Activated CD8-positive, alpha-beta memory T cell treated with anti-CD3 and anti-CD28 coated beads, Interleukin-2, amount 50 U/mL, for 1 hour (primary cell): ENCODE measurements around the gene ITPA.

Source experiments
- DNase-seq: peaks from one replicate; pipeline ENCODE4 v3.0.0-alpha.2; 2020; ENCODE audit errors: extremely low read depth

The ITPA gene

DNA sequence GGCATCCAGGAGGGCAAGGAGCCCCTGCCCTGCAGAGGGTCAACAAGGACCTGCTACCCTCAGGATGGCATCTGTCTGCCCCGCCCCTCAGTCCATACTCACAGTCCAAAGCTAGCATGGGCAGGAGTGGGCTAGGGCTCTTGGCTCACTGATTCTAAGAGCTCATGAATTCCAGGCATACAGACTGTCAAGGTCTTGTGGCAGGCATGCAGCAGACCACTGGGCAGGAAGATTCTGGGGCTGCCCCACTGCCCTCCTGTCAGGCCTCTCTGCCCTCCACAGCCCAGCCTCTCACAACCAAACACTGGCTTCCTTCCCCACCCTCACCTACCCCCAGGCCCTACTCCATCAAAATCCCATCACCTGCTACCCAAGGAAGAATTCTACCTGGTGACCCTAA is 35.3 kb downstream of the ITPA start:
- no peak for DNase-seq

- no peak for DNase-seq
Observed at GRCh38 chr20:3245156-3245555, 35.9 kb downstream of the ITPA start.

GRCh38 chr20:3245711-3246110 is 36.4 kb downstream of the ITPA start:
- DNase-seq = no peak

- no peak for DNase-seq
Observed at GRCh38 chr20:3246682-3247081, 37.4 kb downstream of the ITPA start.

DNA sequence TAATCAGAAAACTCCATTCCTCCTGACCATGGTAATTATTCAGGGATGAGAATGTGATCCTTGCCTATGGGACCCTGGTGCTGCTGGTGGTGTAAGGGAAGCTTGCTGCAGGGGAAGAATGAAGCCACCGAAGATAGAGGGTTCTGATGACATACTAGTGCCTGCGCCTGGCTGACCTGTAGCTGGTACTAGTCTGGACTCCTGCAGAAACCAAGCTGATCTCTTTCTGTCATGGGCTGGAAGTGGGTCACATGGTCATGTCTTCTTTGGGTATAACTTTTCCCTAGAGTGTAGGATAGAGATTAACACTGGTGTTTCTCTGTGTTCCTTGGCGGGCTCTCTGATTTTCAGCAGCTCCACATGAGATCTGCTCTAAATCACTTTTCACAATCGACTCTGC is 38.3 kb downstream of the ITPA start:
- no peak for DNase-seq

DNA sequence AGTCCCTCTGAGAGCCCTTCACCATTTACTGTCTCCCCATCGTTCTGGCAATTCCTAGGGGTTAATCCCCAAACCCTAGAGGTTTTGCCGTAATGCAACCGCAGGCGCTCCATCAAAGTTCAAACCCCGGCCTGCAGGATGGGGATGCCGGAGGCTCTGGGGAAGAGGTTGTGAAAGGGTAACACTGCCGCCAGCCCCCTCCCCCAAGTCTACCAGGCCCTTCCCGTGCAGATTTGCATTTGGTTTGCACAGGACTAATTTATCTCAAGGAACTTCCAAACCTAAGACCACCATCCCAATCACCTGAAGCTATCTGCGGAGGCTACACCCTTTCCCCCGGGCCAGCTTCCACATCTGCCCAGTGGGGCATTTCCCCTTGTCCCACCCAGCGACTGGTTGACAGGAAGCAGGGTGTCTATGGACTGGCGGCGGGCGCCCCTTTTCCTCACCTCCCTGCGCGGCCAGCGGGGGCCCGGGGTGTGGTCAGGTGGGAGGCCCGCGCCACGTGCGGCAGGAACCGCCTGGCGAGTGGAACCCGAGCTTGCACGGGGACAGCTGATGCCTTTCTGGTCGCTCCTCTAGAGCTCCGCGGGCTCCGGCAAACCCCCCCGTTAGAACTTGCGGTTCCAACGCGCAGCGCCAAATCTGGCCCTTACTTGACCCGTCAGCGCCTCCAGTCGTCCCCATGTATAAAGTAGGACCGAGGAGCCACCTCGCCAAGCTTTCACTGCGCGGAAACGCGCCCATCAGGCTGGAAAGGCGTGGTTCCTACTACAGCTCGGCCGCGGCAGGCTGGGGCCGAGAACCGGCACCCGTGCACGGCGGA is 39.1 kb downstream of the ITPA start:
- DNase-seq = no peak

- no peak for DNase-seq
Observed at GRCh38 chr20:3248993-3249347, 39.7 kb downstream of the ITPA start.

- no peak for DNase-seq
Observed at GRCh38 chr20:3250091-3250504, 40.8 kb downstream of the ITPA start.

- DNase-seq = no peak
Observed at GRCh38 chr20:3251806-3252205, 42.5 kb downstream of the ITPA start.

DNA sequence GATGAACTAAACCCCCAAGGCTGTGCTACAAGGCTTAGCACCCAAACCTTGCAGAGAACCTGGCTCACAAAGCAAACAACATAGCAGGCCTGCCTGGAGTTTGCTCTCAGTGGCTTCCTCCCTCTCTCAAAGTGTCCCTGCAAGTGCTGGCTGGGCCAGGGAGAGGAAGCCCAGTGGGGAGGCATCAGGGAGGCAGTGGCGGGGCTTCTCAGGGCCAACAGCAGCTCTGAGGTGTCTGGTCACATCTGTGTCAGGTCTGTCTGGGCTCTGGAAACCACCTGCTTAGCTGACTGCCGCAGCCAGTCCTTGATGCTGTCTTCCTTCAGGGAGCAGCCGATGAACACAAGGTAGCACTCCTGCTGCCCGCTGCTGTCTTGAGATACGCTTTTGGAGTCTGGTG is 46.4 kb downstream of the ITPA start:
- no peak for DNase-seq

DNA sequence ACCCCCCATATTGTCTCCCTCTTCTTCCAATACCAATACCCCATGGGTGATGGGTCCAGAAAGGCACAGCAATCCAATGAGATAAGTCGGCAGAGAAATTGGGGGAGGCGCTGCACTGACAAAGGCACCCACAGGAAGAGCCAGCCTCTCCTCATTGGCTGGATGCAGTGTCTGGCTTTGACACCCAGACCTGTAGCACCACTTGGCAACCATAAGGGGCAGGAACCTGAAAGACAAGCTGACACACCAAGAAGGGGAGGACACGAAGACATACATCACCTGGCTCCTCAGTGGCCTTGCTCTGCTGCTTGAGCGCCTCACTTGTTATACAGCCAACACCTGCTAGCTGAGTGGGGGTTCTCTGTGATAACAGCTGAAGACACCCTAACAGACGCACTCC is 49.1 kb downstream of the ITPA start:
- DNase-seq = no peak

DNA sequence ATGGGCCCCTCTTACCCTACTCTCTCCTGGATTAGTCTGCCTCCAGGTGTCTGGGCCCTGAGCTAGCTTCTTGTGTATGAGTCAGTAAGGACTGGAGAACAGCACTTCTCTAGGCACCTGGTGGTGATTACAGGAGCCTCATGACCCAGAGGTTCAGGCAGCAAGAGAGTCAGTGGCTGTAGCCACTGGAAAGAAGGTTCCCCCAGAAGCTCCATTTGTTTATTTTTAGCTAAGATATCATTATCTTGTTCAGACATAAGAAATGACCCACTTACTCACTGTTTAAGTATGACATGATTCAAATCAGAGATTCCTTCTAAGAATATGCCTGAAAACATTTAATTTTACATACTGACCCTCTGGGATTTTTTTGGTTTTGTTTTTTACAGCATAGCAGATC is 53.3 kb downstream of the ITPA start:
- no peak for DNase-seq

DNA sequence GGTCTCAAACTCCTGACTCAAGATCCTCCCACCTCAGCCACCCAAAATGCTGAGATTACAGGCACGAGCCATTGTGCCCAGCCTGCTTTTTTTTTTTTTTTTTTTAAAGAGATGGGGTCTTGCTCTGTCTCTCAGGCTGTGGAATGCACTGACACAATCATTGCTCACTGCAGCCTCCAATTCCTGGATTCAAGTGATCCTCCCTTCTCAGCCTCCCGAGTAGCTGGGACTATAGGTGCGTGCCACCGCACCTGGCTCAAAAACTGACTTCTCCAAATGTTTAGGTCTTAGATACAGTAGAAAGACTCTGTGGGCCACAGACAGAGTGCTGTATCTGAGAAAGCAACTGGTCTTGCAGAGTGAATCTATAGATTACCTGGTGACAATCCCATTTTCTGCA is 60.8 kb downstream of the ITPA start:
- DNase-seq = no peak

- no peak for DNase-seq
Observed at GRCh38 chr20:3273371-3273770, 64.1 kb downstream of the ITPA start.
